ENCODE results near the gene OSBPL10.

DNA sequence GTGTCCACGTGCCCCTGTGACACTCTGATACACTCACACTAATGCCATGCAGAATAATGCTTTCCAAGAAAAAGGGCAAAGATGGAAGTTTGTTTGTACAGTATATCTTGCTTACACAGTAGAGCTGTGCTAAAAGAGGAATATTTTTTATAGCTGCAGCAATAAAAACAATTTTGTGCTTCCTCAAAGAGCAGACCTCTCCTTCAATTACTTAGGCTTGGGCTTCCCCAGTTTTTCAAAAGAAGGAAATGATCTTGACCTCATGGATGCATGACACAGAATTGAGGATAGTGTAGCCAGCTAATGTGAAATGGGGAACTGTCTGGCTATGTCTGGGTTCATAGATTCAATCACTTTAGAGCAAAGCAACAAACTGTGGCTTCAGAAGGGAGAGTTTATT, 310.9 kb downstream of the OSBPL10 start:
- TF ChIP-seq, protein P1, sequence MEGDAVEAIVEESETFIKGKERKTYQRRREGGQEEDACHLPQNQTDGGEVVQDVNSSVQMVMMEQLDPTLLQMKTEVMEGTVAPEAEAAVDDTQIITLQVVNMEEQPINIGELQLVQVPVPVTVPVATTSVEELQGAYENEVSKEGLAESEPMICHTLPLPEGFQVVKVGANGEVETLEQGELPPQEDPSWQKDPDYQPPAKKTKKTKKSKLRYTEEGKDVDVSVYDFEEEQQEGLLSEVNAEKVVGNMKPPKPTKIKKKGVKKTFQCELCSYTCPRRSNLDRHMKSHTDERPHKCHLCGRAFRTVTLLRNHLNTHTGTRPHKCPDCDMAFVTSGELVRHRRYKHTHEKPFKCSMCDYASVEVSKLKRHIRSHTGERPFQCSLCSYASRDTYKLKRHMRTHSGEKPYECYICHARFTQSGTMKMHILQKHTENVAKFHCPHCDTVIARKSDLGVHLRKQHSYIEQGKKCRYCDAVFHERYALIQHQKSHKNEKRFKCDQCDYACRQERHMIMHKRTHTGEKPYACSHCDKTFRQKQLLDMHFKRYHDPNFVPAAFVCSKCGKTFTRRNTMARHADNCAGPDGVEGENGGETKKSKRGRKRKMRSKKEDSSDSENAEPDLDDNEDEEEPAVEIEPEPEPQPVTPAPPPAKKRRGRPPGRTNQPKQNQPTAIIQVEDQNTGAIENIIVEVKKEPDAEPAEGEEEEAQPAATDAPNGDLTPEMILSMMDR (IDR thresholded peaks at IDR 0.05; ENCODE audit: low read depth, low read length): no peak
- TF ChIP-seq EZH2phosphoT487 (IDR thresholded peaks at IDR 0.05; ENCODE audit: low read depth): no peak
